ENCODE measurements around the gene FRG2. TPM values are rescaled to one million over a fixed set of nuclear protein-coding genes. Genes with fewer than 3 reads are reported as not detected.

Gene FRG2
- total RNA-seq, 1 experiment from 2014 or later, result 0.23 TPM

DNA sequence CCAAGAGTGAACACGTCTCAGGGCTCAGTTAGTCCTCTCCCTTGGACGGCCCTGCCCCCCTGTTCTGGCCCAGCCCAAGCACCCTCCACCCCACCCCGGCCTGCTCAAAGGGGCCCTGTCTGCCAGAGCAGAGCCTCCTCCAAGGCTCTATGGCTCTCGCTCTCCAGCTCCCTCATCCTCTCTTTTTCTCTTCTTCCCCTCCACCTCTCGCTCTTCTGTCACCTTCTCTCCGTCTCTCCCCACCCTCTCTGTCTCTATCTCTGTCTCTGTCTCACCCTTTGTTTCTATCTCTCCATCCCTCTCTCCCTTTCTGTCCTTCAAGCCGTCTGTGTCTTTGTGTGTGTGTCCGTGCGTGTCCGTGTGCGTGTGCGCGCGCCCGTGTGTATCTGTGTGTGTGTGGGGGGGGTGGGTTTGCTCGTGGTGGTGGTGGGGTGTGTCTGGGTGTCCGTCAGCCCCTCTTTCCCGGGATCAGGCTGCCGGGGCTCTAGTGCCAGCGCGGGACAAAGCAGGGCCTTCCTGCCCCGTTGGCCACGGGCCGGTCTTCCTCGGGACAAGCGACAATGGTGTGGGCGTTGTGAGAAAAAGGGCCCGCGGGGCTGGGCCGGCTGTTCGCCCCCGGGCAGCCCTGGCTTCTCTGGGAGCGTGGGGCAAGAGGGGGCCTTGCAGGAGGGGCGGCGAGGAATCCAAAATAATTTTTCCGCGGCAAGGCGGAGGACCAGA lies 8.7 kb downstream of the FRG2 start:
- Mint-ChIP-seq H3K27ac (ENCODE audit: unreplicated experiment) (no peak overlapping the region), H3K36me3 (ENCODE audit: insufficient read depth, unreplicated experiment) (no peaks in the 10 kb centered on the region), H3K9me3 (ENCODE audit: unreplicated experiment) (peaks cover 31% of the 10 kb centered on the region), H3K4me3 (ENCODE audit: unreplicated experiment) (no peak overlapping the region), H3K4me1 (ENCODE audit: low read depth, unreplicated experiment) (no peaks in the 10 kb centered on the region), H3K27me3 (ENCODE audit: insufficient read depth, unreplicated experiment) (no peaks in the 10 kb centered on the region)
- no peak overlapping the region for H3K4me3 ChIP-seq (ENCODE audit: low read depth, low read length)
- BruUV-seq (replicated peaks), result no TSS peak
- ChIA-PET CTCF (no interaction called here), POLR2A (no interaction called here)
- TF ChIP-seq, protein P1, sequence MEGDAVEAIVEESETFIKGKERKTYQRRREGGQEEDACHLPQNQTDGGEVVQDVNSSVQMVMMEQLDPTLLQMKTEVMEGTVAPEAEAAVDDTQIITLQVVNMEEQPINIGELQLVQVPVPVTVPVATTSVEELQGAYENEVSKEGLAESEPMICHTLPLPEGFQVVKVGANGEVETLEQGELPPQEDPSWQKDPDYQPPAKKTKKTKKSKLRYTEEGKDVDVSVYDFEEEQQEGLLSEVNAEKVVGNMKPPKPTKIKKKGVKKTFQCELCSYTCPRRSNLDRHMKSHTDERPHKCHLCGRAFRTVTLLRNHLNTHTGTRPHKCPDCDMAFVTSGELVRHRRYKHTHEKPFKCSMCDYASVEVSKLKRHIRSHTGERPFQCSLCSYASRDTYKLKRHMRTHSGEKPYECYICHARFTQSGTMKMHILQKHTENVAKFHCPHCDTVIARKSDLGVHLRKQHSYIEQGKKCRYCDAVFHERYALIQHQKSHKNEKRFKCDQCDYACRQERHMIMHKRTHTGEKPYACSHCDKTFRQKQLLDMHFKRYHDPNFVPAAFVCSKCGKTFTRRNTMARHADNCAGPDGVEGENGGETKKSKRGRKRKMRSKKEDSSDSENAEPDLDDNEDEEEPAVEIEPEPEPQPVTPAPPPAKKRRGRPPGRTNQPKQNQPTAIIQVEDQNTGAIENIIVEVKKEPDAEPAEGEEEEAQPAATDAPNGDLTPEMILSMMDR (IDR thresholded peaks at IDR 0.05; ENCODE audit: insufficient read depth in 1 of 2, low read depth in 1 of 2, low read length in 1 of 2, severe bottlenecking in 1 of 2, unreplicated experiment in 1 of 2), result no peak
- no peaks in the 10 kb centered on the region for H3K27me3 ChIP-seq (replicated peaks; ENCODE audit: control insufficient read depth, insufficient read depth, low read length)
- intact Hi-C loops (cut with micrococcal nuclease; ENCODE audit: unreplicated experiment), result no loop called here
- no peak for DNase-seq
- no peaks in the 10 kb centered on the region for H3K9me3 ChIP-seq
- H3K36me3 ChIP-seq (ENCODE audit: control insufficient read depth, insufficient read depth, low read length), result no peaks in the 10 kb centered on the region
- no peaks in the 10 kb centered on the region for H3K4me1 ChIP-seq

DNA sequence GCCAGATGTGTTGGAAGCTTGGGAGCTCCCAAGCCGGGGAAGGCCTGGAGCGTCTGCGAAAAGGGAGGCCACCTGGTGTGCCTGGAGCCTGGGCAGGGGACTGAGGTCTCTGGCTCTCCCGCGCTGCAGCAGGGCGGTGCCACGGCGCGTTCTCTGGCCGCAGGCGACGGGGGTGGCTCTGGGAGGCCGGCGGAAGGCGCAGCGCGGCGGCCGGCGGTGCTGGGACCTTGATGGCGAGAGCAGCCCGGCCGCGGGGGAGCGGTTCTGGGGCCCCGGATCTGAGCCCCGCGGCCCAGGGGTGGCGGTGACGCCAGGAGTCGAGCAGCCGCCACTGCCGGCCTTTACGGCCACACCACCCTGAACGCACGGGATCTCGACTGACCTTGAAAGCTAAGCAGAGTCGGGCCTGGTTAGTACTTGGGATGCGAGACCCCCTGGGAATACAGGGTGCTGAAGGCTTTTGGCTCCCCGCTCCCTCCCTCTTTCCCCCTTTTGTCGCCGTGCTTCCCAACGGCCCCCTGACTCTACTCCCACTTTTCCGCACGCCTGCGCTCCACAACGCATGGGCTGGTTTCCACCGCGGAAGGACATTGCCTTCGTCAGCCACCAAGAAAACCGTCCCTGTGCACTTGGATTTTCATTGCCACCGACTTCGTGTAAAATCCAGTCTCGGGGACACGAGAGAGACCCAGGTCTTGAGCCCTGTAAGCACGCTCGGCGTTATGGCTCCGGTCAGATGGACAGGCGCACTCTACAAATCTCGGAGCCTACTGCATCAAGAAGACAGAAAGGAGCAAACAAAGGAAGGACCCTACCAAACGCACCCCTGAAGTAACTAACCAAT lies 9.5 kb downstream of the FRG2 start:
- TF ChIP-seq, protein P1 (IDR thresholded peaks at IDR 0.05; ENCODE audit: insufficient read depth in 1 of 2, low read depth in 1 of 2, low read length in 1 of 2, severe bottlenecking in 1 of 2, unreplicated experiment in 1 of 2), result no peak
- no peak overlapping the region for H3K4me3 Mint-ChIP-seq (ENCODE audit: unreplicated experiment)
- H3K36me3 ChIP-seq (ENCODE audit: control insufficient read depth, insufficient read depth, low read length), result no peaks in the 10 kb centered on the region
- H3K4me1 Mint-ChIP-seq (ENCODE audit: low read depth, unreplicated experiment), result no peaks in the 10 kb centered on the region
- CTCF ChIA-PET, result no interaction called here
- H3K4me3 ChIP-seq (ENCODE audit: low read depth, low read length), result no peak overlapping the region
- H3K9me3 ChIP-seq, result no peaks in the 10 kb centered on the region
- no peaks in the 10 kb centered on the region for H3K27me3 ChIP-seq (replicated peaks; ENCODE audit: control insufficient read depth, insufficient read depth, low read length)
- DNase-seq, result no peak
- no peaks in the 10 kb centered on the region for H3K4me1 ChIP-seq
- BruUV-seq (replicated peaks), result no TSS peak
- H3K27me3 Mint-ChIP-seq (ENCODE audit: insufficient read depth, unreplicated experiment), result no peaks in the 10 kb centered on the region
- POLR2A ChIA-PET, result no interaction called here
- H3K9me3 Mint-ChIP-seq (ENCODE audit: unreplicated experiment), result peaks cover 31% of the 10 kb centered on the region
- no peaks in the 10 kb centered on the region for H3K36me3 Mint-ChIP-seq (ENCODE audit: insufficient read depth, unreplicated experiment)
- H3K27ac Mint-ChIP-seq (ENCODE audit: unreplicated experiment), result no peak overlapping the region
- intact Hi-C loops (cut with micrococcal nuclease; ENCODE audit: unreplicated experiment), result no loop called here

DNA sequence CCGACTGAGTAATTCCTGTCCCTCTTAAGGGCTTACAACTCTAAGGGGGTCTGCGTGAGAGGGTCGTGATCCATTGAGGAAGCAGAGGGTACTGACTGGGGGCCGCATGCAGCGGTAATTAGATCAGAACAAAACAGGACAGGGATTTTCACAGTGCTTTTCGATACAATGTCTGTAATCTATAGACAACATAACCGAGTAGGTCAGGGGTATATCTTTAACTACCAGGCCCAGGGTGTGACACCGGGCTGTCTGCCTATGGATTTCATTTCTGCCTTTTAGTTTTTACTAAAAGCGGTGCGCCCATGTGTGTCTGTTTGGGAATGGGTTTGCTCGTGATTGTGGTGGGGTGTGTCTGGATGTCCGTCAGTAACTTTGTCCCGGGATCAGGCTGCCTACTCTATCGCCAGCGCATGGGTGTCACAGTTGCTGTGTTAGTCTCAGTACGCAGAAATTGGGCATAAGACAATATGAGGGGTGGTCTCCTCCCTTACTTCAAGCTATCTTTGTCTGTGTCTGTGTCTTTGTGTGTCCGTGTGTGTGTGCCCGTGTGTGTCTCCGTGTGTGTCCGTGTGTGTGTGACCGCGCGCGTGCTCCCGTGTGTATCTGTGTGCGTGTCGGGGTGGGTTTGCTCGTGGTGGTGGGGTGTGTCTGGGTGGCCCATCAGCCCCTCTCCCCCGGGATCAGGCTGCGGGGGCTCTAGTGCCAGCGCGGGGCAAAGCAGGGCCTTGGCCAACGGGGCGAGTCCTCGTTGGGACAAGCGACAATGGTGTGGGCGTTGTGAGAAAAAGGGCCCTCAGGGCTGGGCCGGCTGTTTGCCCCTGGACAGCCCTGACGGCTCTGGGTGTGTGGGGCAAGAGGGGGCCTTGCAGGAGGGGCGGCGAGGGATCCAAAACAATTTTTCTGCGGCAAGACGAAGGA lies 10.4 kb downstream of the FRG2 start:
- H3K9me3 Mint-ChIP-seq (ENCODE audit: unreplicated experiment), result peaks cover 31% of the 10 kb centered on the region
- Histone ChIP-seq H3K9me3 (no peaks in the 10 kb centered on the region), H3K27me3 (replicated peaks; ENCODE audit: control insufficient read depth, insufficient read depth, low read length) (no peaks in the 10 kb centered on the region), H3K4me3 (ENCODE audit: low read depth, low read length) (no peak overlapping the region), H3K4me1 (no peaks in the 10 kb centered on the region), H3K36me3 (ENCODE audit: control insufficient read depth, insufficient read depth, low read length) (no peaks in the 10 kb centered on the region)
- H3K4me1 Mint-ChIP-seq (ENCODE audit: low read depth, unreplicated experiment), result no peaks in the 10 kb centered on the region
- no peaks in the 10 kb centered on the region for H3K36me3 Mint-ChIP-seq (ENCODE audit: insufficient read depth, unreplicated experiment)
- ChIA-PET POLR2A (no interaction called here), CTCF (no interaction called here)
- BruUV-seq (replicated peaks), result no TSS peak
- intact Hi-C loops (cut with micrococcal nuclease; ENCODE audit: unreplicated experiment), result no loop called here
- no peak overlapping the region for H3K27ac Mint-ChIP-seq (ENCODE audit: unreplicated experiment)
- H3K4me3 Mint-ChIP-seq (ENCODE audit: unreplicated experiment), result no peak overlapping the region
- TF ChIP-seq, protein P1 (IDR thresholded peaks at IDR 0.05; ENCODE audit: insufficient read depth in 1 of 2, low read depth in 1 of 2, low read length in 1 of 2, severe bottlenecking in 1 of 2, unreplicated experiment in 1 of 2), result no peak
- no peaks in the 10 kb centered on the region for H3K27me3 Mint-ChIP-seq (ENCODE audit: insufficient read depth, unreplicated experiment)
- DNase-seq, result no peak
